ENCODE measurements around the gene ARHGAP18.

The ARHGAP18 gene

DNA sequence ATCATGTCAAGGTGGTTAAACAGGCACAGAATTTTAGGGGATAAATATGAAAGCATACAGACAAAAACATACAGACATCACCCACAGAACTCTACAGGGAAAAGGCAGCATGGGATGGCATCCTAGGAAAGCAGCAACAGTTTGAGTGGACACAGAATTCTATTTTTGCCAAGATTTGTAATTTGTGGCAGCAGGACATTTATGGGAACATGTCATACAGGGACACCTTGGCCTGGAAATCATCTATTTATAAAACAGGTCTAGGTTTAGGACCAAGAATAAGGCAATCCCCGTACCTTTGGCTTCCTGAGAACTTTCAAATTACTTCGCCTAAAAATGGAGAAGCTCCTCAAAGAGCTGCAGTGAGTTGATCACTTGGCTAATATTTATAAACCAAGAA lies 17.5 kb downstream of the ARHGAP18 start:
- TF ChIP-seq GATA1 (IDR thresholded peaks at IDR 0.05; ENCODE audit: low read depth, low read length) (no peak), POLR2A (IDR thresholded peaks at IDR 0.05; ENCODE audit: low read length) (no peak)
- no peak for DNase-seq

DNA sequence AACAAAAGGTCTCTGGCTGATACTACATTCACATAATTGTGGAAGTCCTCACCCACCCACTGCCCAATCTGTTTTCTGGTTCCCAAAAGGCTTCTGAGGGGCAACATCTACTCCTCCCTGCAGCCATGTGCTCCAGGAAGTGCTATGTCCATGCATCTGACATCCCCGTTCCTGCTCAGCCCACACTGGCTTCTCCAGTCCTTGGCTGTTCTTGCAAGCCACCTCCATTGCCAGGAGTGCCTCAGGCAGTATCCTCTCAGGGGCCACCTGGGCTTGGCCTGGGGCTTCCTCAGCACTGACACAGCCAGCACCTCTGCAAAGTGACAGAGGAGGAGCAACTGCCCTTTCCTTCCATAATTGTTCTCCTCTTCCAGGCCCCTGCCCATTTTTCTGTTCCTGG lies 18.3 kb downstream of the ARHGAP18 start:
- DNase-seq = peak in 1 of 2 experiments; percentile 11

DNA sequence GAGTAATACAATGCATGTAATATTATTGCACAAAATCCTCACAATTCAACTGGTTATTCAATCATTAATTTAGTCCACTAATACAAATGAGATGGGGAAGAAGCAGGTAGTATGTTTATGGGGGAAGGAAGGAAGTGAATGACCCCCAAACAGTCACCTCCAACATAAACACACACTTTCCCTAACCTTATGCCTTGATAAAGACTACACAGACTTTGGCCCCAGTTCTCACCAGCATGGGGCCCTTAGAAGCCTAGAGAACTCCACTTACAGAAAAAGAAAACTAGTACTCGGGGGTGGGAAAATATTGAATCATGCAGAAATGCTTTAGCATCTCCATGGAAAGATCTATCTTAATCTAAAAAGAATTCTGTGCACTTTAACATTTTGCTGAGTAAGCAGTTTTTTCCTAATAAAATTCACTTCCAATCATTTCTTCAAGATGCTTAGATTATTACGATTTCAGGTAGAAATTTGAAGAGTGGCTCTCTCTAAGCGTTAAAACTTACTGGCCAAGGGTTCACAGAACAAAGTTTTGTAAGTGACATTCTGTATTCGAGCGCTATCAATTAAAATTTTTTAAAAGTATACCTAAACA lies 18.8 kb downstream of the ARHGAP18 start:
- no peak for DNase-seq
- TF ChIP-seq GATA1 (IDR thresholded peaks at IDR 0.05; ENCODE audit: low read depth, low read length) (no peak), POLR2A (IDR thresholded peaks at IDR 0.05; ENCODE audit: low read length) (no peak)

More for the DNA sequence above, 18.3 kb downstream of the ARHGAP18 start:
- no peak for TF ChIP-seq GATA1 (IDR thresholded peaks at IDR 0.05; ENCODE audit: low read depth, low read length)
- TF ChIP-seq POLR2A (IDR thresholded peaks at IDR 0.05; ENCODE audit: low read length) = no peak

DNA sequence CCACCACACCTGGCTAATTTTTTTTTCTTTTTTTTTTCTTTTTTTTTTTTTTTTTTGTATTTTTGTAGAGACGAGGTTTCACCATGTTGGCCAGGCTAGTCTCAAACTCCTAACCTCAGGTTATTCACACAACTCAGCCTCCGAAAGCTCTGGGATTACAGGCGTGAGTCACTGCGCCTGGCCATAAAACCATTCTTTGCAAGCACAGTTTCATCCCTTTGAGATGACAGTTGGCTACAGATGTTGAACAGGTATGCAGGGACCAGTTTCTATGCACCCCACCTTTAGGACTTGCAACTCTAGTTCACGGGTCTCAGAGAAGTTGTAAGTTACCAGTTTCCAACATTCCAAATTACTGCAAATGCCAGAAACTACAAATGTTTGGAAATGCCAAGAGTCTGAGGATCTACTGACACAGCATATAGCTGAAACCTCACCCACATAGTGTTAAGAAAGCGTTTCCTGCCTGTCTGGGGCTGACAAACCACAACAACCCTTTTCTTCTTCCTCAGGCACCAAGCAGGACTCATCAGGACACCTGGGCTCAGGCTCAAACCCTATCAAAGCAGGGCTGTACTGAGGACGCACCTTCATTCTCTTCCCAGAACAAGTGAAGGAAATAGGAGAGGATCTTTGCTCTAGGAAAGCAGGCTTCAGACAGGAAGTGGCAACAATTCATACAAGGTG lies 22.9 kb downstream of the ARHGAP18 start:
- DNase-seq = no peak
- no peak for TF ChIP-seq GATA1 (IDR thresholded peaks at IDR 0.05; ENCODE audit: low read depth, low read length)
- TF ChIP-seq POLR2A (IDR thresholded peaks at IDR 0.05; ENCODE audit: low read length) = no peak

DNA sequence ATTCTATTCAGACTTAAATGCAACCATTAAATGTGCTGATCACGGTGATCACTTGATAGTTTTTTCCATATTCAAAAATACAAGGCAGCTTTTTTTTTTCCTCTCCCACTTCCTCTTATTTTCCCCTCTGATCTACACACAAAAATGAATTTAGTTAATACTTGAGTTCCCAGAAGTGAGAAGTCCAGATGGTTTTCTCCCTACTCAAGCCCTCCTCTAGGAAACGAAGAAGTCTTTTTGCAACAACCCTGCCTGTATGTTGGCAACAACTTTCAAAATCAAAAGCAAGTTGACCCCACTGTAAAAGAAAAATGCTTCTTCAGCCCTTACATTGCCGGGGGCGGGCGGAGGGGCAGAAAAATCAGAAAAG lies 24.3 kb downstream of the ARHGAP18 start:
- no peak for DNase-seq
- no peak for TF ChIP-seq GATA1 (IDR thresholded peaks at IDR 0.05; ENCODE audit: low read depth, low read length)
- no peak for TF ChIP-seq POLR2A (IDR thresholded peaks at IDR 0.05; ENCODE audit: low read length)

- no peak for DNase-seq
Observed at GRCh38 chr6:129684903-129685661, 24.9 kb downstream of the ARHGAP18 start.

GRCh38 chr6:129684323-129684884 lies 25.6 kb downstream of the ARHGAP18 start:
- peak; percentile 29 to 39 for DNase-seq
- TF ChIP-seq POLR2A (IDR thresholded peaks at IDR 0.05; ENCODE audit: low read length) = no peak
- no peak for TF ChIP-seq GATA1 (IDR thresholded peaks at IDR 0.05; ENCODE audit: low read depth, low read length)

More at GRCh38 chr6:129684903-129685661, 24.9 kb downstream of the ARHGAP18 start:
- no peak for TF ChIP-seq POLR2A (IDR thresholded peaks at IDR 0.05; ENCODE audit: low read length)
- TF ChIP-seq GATA1 (IDR thresholded peaks at IDR 0.05; ENCODE audit: low read depth, low read length) = no peak

DNA sequence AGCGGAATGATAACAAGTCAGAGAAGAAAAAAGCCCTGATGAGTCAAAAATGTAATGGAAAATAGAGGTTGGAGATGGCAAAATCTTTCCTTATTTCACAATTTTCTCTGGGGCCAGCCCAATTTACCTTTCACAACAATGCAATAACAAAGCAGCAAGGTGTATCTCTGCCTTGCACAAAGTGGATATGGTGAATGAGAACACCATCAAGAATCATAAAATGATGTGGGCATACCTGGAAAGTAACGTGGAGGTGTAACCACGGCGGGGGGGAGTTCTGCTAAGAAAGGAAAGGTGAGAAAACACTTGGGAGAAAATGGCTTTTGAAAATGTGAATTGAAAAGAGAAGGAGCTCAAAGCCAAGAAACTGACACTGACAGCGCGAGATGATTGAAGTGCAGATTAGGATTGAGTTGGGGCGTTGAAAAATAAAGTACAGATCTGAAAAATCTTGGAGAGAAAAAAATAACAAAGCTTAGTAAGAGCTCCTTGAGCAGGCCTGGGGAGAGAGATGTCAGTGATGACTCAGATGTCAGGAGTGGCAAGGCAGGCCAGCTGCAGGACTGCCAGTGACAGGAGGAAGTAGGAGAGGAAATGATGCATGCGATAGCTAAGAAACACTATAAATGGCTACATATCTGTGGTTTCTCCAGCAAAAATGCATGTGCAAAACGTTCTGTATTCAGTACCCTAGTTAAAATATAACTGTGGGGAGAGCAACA lies 26.2 kb downstream of the ARHGAP18 start:
- DNase-seq = peak; percentile 82 to 85
- no peak for TF ChIP-seq GATA1 (IDR thresholded peaks at IDR 0.05; ENCODE audit: low read depth, low read length)
- TF ChIP-seq POLR2A (IDR thresholded peaks at IDR 0.05; ENCODE audit: low read length) = no peak

- TF ChIP-seq POLR2A (IDR thresholded peaks at IDR 0.05; ENCODE audit: low read length) (no peak), GATA1 (IDR thresholded peaks at IDR 0.05; ENCODE audit: low read depth, low read length) (no peak)
- no peak for DNase-seq
Observed at GRCh38 chr6:129681913-129682205, 28.1 kb downstream of the ARHGAP18 start.

DNA sequence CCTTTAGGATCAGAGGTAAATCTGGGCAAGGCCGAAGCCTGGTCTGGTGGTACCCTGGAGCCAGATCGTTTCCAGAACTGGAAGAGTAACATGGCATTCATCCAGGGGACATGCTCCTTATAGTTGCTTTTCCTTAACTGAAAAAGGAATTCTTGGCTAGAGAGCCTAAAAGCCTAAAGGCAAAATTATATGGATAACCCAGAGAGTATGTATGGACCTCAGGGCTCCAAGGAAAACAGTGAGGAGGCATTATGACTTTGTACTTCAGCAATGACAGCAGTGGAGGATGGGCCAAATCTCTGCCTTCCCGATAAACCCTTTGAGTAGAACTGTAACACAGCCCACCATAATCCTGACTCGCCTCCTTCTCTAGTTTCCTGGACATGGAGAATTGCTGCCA lies 29.3 kb downstream of the ARHGAP18 start:
- TF ChIP-seq GATA1 (IDR thresholded peaks at IDR 0.05; ENCODE audit: low read depth, low read length) (no peak), POLR2A (IDR thresholded peaks at IDR 0.05; ENCODE audit: low read length) (no peak)
- no peak for DNase-seq

- TF ChIP-seq POLR2A (IDR thresholded peaks at IDR 0.05; ENCODE audit: low read length) (peak; percentile 21), GATA1 (IDR thresholded peaks at IDR 0.05; ENCODE audit: low read depth, low read length) (no peak)
- peak; percentile 52 to 76 for DNase-seq
Observed at GRCh38 chr6:129679758-129680157, 30.2 kb downstream of the ARHGAP18 start.

GRCh38 chr6:129679275-129679674 lies 30.7 kb downstream of the ARHGAP18 start:
- no peak for TF ChIP-seq GATA1 (IDR thresholded peaks at IDR 0.05; ENCODE audit: low read depth, low read length)
- no peak for TF ChIP-seq POLR2A (IDR thresholded peaks at IDR 0.05; ENCODE audit: low read length)
- DNase-seq = no peak

- TF ChIP-seq GATA1 (IDR thresholded peaks at IDR 0.05; ENCODE audit: low read depth, low read length) = no peak
- DNase-seq = peak; percentile 30 to 44
Observed at GRCh38 chr6:129678463-129678862, 31.5 kb downstream of the ARHGAP18 start.
